ENCODE measurements around the gene CCT7.

The CCT7 gene

DNA sequence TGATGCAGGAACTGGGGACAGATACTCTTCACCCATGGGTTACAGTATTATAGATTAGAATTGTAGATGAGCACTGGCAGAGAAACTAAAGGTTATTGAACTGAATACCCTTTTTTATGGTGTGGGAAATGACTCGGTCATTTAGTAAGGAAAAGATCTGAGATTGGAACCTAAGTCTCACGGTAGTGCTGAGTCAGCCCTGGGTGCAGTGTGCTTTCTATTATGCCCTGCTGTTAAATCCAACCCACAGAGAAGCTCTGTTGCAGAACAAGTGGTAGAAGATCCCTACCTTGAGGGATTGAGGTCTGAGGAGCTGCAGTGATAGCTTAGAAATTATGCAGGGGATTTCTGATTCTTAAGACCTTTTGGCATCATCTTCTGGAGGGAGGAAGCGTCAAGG lies 12.7 kb downstream of the CCT7 start:
- H3K4me2 ChIP-seq (ENCODE audit: low read length): no peak overlapping the region
- no peak overlapping the region for H2AFZ ChIP-seq
- H3K4me3 ChIP-seq (ENCODE audit: low read depth, low read length): no peak overlapping the region
- no peak overlapping the region for H3K27ac ChIP-seq
- no peak overlapping the region for H3K9ac ChIP-seq
- H3K79me2 ChIP-seq: no peaks in the 10 kb centered on the region
- TF ChIP-seq, protein P1, sequence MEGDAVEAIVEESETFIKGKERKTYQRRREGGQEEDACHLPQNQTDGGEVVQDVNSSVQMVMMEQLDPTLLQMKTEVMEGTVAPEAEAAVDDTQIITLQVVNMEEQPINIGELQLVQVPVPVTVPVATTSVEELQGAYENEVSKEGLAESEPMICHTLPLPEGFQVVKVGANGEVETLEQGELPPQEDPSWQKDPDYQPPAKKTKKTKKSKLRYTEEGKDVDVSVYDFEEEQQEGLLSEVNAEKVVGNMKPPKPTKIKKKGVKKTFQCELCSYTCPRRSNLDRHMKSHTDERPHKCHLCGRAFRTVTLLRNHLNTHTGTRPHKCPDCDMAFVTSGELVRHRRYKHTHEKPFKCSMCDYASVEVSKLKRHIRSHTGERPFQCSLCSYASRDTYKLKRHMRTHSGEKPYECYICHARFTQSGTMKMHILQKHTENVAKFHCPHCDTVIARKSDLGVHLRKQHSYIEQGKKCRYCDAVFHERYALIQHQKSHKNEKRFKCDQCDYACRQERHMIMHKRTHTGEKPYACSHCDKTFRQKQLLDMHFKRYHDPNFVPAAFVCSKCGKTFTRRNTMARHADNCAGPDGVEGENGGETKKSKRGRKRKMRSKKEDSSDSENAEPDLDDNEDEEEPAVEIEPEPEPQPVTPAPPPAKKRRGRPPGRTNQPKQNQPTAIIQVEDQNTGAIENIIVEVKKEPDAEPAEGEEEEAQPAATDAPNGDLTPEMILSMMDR (IDR thresholded peaks at IDR 0.05): no peak
- H3K4me1 ChIP-seq: peaks cover 19% of the 10 kb centered on the region
- H3K27me3 ChIP-seq (ENCODE audit: control insufficient read depth, insufficient read depth, low read length): no peaks in the 10 kb centered on the region
- no peaks in the 10 kb centered on the region for H3K36me3 ChIP-seq (ENCODE audit: control insufficient read depth, insufficient read depth, low read length)
- H3K9me3 ChIP-seq (ENCODE audit: control insufficient read depth, low read length): no peaks in the 10 kb centered on the region

DNA sequence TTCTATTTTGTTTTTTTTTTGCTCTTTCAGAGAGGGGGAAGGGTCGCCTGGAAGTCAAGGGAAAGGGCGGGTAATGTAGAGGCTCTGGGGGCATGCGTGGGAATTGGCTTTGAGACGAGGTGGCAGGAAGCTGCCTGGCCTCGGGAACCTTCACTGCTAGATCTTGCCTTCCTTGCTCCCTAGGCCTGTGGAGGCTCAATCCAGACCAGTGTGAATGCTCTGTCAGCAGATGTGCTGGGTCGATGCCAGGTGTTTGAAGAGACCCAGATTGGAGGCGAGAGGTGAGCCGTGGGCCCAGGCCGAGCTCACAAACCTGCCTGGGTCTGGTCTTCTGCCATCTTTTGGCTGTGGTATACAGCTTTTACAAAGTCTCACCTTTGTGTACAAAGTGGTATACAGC lies 15.5 kb downstream of the CCT7 start:
- Histone ChIP-seq H3K4me3 (ENCODE audit: low read depth, low read length) (no peak overlapping the region), H3K4me1 (peaks cover 12% of the 10 kb centered on the region), H2AFZ (no peak overlapping the region), H3K9ac (no peak overlapping the region), H3K4me2 (ENCODE audit: low read length) (no peak overlapping the region), H3K27me3 (ENCODE audit: control insufficient read depth, insufficient read depth, low read length) (no peaks in the 10 kb centered on the region), H3K27ac (peak overlapping the region; percentile 13), H3K36me3 (ENCODE audit: control insufficient read depth, insufficient read depth, low read length) (no peaks in the 10 kb centered on the region), H3K9me3 (ENCODE audit: control insufficient read depth, low read length) (no peaks in the 10 kb centered on the region), H3K79me2 (no peaks in the 10 kb centered on the region)
- TF ChIP-seq, protein P1 (IDR thresholded peaks at IDR 0.05): no peak

GRCh38 chr2:73250872-73251846 lies 17.1 kb downstream of the CCT7 start:
- H3K36me3 ChIP-seq (ENCODE audit: control insufficient read depth, insufficient read depth, low read length): no peaks in the 10 kb centered on the region
- H3K27ac ChIP-seq: no peak overlapping the region
- H3K79me2 ChIP-seq: no peaks in the 10 kb centered on the region
- H3K9ac ChIP-seq: no peak overlapping the region
- TF ChIP-seq, protein P1 (IDR thresholded peaks at IDR 0.05): no peak
- peaks cover 12% of the 10 kb centered on the region for H3K4me1 ChIP-seq
- no peaks in the 10 kb centered on the region for H3K9me3 ChIP-seq (ENCODE audit: control insufficient read depth, low read length)
- no peak overlapping the region for H3K4me3 ChIP-seq (ENCODE audit: low read depth, low read length)
- H2AFZ ChIP-seq: no peak overlapping the region
- no peak overlapping the region for H3K4me2 ChIP-seq (ENCODE audit: low read length)
- H3K27me3 ChIP-seq (ENCODE audit: control insufficient read depth, insufficient read depth, low read length): no peaks in the 10 kb centered on the region

DNA sequence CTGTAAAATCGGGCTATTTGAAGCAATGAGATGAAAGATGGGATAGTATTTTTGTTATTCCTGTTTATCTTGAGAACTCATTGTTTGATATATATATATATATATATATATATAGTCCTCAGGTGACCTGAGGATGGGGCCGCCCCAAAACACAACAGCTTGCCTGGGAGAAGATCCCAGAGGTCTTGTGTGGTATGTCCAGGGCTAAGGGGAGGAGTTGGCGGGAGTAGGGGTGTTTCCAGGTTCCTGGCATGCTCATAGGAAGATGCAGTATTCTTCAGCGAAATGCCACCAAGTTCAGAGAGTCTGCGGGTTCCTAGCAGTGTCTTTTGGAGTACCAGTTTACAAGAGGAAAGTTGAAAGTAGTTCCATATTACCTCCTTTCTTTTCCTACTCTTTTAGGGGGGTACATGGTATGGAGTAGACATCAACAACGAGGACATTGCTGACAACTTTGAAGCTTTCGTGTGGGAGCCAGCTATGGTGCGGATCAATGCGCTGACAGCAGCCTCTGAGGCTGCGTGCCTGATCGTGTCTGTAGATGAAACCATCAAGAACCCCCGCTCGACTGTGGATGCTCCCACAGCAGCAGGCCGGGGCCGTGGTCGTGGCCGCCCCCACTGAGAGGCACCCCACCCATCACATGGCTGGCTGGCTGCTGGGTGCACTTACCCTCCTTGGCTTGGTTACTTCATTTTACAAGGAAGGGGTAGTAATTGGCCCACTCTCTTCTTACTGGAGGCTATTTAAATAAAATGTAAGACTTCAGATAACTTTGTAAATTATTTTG lies 18.3 kb downstream of the CCT7 start:
- H3K27ac ChIP-seq: no peak overlapping the region
- H3K9ac ChIP-seq: no peak overlapping the region
- TF ChIP-seq, protein P1 (IDR thresholded peaks at IDR 0.05): no peak
- H3K36me3 ChIP-seq (ENCODE audit: control insufficient read depth, insufficient read depth, low read length): no peaks in the 10 kb centered on the region
- H2AFZ ChIP-seq: no peak overlapping the region
- no peaks in the 10 kb centered on the region for H3K27me3 ChIP-seq (ENCODE audit: control insufficient read depth, insufficient read depth, low read length)
- no peaks in the 10 kb centered on the region for H3K79me2 ChIP-seq
- H3K9me3 ChIP-seq (ENCODE audit: control insufficient read depth, low read length): no peaks in the 10 kb centered on the region
- H3K4me3 ChIP-seq (ENCODE audit: low read depth, low read length): no peak overlapping the region
- peaks cover 9% of the 10 kb centered on the region for H3K4me1 ChIP-seq
- H3K4me2 ChIP-seq (ENCODE audit: low read length): no peak overlapping the region

Measured in parathyroid adenoma (tissue), 2 donors.